SK-N-SH (cell line): ENCODE results near the gene TANC1. TPM values are rescaled to one million over a fixed set of nuclear protein-coding genes. Genes with fewer than 3 reads are reported as not detected.
A peak's percentile ranks its signal among the peaks of the same experiment; 100 is the strongest.

Source experiments
- CTCF ChIA-PET: fragments of 300-600, 350-600 bp; formaldehyde crosslinking; extraction: SDS; loops from one replicate; lab custom pipeline; 2021; lab: Yijun Ruan, JAX
- POLR2A ChIA-PET: fragments of 350-600 bp; sonication (Branson Sonifier 250); formaldehyde crosslinking; extraction: SDS; loops from one replicate; lab custom pipeline; 2020; ENCODE audit warnings: antibody characterized with exemption, inconsistent platforms; lab: Yijun Ruan, JAX
- DNase-seq: peaks from one replicate; pipeline ENCODE4 v3.0.0; 2012
- H2AFZ ChIP-seq: fragments of 200-600 bp; sonication (generic); 2 replicates; pipeline ENCODE4 v1.8.1; 2016; ENCODE audit warnings: antibody characterized with exemption, mild to moderate bottlenecking, low read depth
- H3F3A ChIP-seq: fragments of 200-600 bp; sonication (generic); replicated peaks from 2 replicates; pipeline ENCODE3; 2016; ENCODE audit warnings: antibody characterized with exemption, mild to moderate bottlenecking; ENCODE audit not compliant: insufficient read depth
- H3K27ac ChIP-seq, 2 experiments: fragments of 200-500 bp in 1 of 2; fragments of 200-600 bp in 1 of 2; sonication (Bioruptor generic) in 1 of 2; sonication (generic), shearing (Covaris generic) in 1 of 2; 2 replicates each; pipeline versions ENCODE4 v1.5.1 to v1.6.1; 2014 to 2016; ENCODE audit warnings: low read depth in 2 of 2, inconsistent platforms in 1 of 2, low read length in 1 of 2, mild to moderate bottlenecking in 1 of 2, mixed read lengths in 1 of 2
- H3K27me3 ChIP-seq: fragments of 200-600 bp; sonication (generic), shearing (Covaris generic); 2 replicates; pipeline ENCODE4 v1.6.1; 2016; ENCODE audit warnings: mixed run types; ENCODE audit not compliant: insufficient read depth
- H3K36me3 ChIP-seq, 2 experiments: fragments of 200-500 bp in 1 of 2; fragments of 200-600 bp in 1 of 2; sonication (Bioruptor generic) in 1 of 2; sonication (generic) in 1 of 2; replicated peaks in 1 of 2; 2 replicates each; pipeline versions ENCODE3 to v1.5.1; 2014 to 2016; ENCODE audit warnings: low read length in 1 of 2, mild to moderate bottlenecking in 1 of 2; ENCODE audit not compliant: insufficient read depth in 2 of 2, control insufficient read depth in 1 of 2
- H3K4me1 ChIP-seq, 2 experiments: fragments of 200-500 bp in 1 of 2; fragments of 200-600 bp in 1 of 2; sonication (Bioruptor generic) in 1 of 2; sonication (generic), shearing (Covaris generic) in 1 of 2; 2 replicates each; pipeline versions ENCODE4 v1.5.1 to v1.6.1; 2014 to 2016; ENCODE audit warnings: low read depth in 1 of 2, low read length in 1 of 2, mixed run types in 1 of 2; ENCODE audit not compliant: insufficient read depth in 2 of 2, control insufficient read depth in 1 of 2
- H3K4me2 ChIP-seq: fragments of 200-600 bp; sonication (generic), shearing (Covaris generic); 2 replicates; pipeline ENCODE4 v1.6.1; 2017; ENCODE audit warnings: mixed run types
- H3K4me3 ChIP-seq, 2 experiments: fragments of 200-500 bp in 1 of 2; fragments of 200-600 bp in 1 of 2; sonication (Bioruptor generic) in 1 of 2; sonication (generic), shearing (Covaris generic) in 1 of 2; 2 replicates each; pipeline versions ENCODE4 v1.5.1 to v1.8.1; 2014 to 2016; ENCODE audit warnings: low read depth in 2 of 2, inconsistent platforms in 1 of 2, low read length in 1 of 2, mild to moderate bottlenecking in 1 of 2, mixed read lengths in 1 of 2, moderate library complexity in 1 of 2
- H3K79me2 ChIP-seq: fragments of 200-600 bp; sonication (generic); 2 replicates; pipeline ENCODE4 v1.8.1; 2017; ENCODE audit warnings: mild to moderate bottlenecking; ENCODE audit not compliant: insufficient read depth
- H3K9ac ChIP-seq: fragments of 200-600 bp; sonication (generic); 2 replicates; pipeline ENCODE4 v1.6.1; 2017; ENCODE audit warnings: mixed run types
- H3K9me2 ChIP-seq: fragments of 200-600 bp; sonication (generic); 2 replicates; pipeline ENCODE4 v1.6.1; 2017; ENCODE audit warnings: mixed run types
- H3K9me3 ChIP-seq: fragments of 200-600 bp; sonication (generic); 2 replicates; pipeline ENCODE4 v1.6.1; 2017; ENCODE audit warnings: mixed run types, mild to moderate bottlenecking, moderate library complexity
- H4K20me1 ChIP-seq: fragments of 200-600 bp; sonication (generic); 2 replicates; pipeline ENCODE4 v1.6.1; 2017; ENCODE audit warnings: mild to moderate bottlenecking, mixed run types; ENCODE audit not compliant: insufficient read depth
- CTCF ChIP-seq: fragments of 200-600 bp; sonication (generic); IDR thresholded peaks from 2 replicates; pipeline ENCODE4 v1.6.1; 2017; ENCODE audit warnings: antibody characterized with exemption, mild to moderate bottlenecking, moderate library complexity
- FOSL2 ChIP-seq: IDR thresholded peaks from 2 replicates; pipeline ENCODE4 v1.4.0; 2012; ENCODE audit warnings: low read depth, mild to moderate bottlenecking, moderate library complexity, borderline replicate concordance
- FOXM1 ChIP-seq: IDR thresholded peaks from 2 replicates; pipeline ENCODE4 v1.4.0; 2012; ENCODE audit warnings: low read depth, mild to moderate bottlenecking
- IRF3 ChIP-seq: fragments of 150-350 bp; IDR thresholded peaks from 2 replicates; pipeline ENCODE4 v1.6.1; 2016; ENCODE audit warnings: mild to moderate bottlenecking, low read depth, low read length
- NFIC ChIP-seq: IDR thresholded peaks from 2 replicates; pipeline ENCODE4 v1.4.0; 2012; ENCODE audit warnings: borderline replicate concordance
- PBX3 ChIP-seq: IDR thresholded peaks from 2 replicates; pipeline ENCODE4; 2012
- POLR2AphosphoS5 ChIP-seq: IDR thresholded peaks from 2 replicates; pipeline ENCODE4 v1.6.1; 2012; ENCODE audit warnings: low read depth, low read length
- RAD21 ChIP-seq: IDR thresholded peaks from 2 replicates; pipeline ENCODE4 v1.6.1; 2012; ENCODE audit warnings: mild to moderate bottlenecking, low read length
- RCOR1 ChIP-seq: fragments of 150-350 bp; IDR thresholded peaks from 2 replicates; pipeline ENCODE4 v1.6.1; 2017; ENCODE audit warnings: antibody characterized with exemption, low read length
- REST ChIP-seq: IDR thresholded peaks from 2 replicates; pipeline ENCODE4 v1.6.1; 2012; ENCODE audit warnings: mild to moderate bottlenecking, low read depth, low read length, moderate library complexity
- RXRA ChIP-seq: IDR thresholded peaks from 2 replicates; pipeline ENCODE4 v1.4.0; 2012; ENCODE audit warnings: low read depth, mild to moderate bottlenecking, borderline replicate concordance
- SIN3A ChIP-seq: IDR thresholded peaks from 2 replicates; pipeline ENCODE4 v1.6.1; 2012; ENCODE audit warnings: low read depth, mild to moderate bottlenecking, low read length, moderate library complexity, borderline replicate concordance
- USF1 ChIP-seq: IDR thresholded peaks from 2 replicates; pipeline ENCODE4 v1.4.0; 2012; ENCODE audit warnings: low read depth, borderline replicate concordance
- USF2 ChIP-seq: fragments of 150-350 bp; IDR thresholded peaks from 2 replicates; pipeline ENCODE4 v1.6.1; 2017; ENCODE audit warnings: antibody characterized with exemption, low read length, low read depth, borderline replicate concordance
- ZBTB33 ChIP-seq: IDR thresholded peaks from 2 replicates; pipeline ENCODE4 v1.4.0; 2012; ENCODE audit warnings: low read depth, borderline replicate concordance
- WGBS: methylation state at CpG from one replicate; pipeline ENCODE4 v1.1.6; 2017; ENCODE audit warnings: low lambda C conversion rate; 5-methylcytosine and 5-hydroxymethylcytosine counted together
- polyA plus RNA-seq, 3 experiments: library from polyadenylated mRNA; depleted of rRNA; stranded (reverse); fragments of >200 nt; gene quantifications; 2 replicates each; pipeline ENCODE4 v1.2.3, GENCODE V29; 2012

The TANC1 gene
- polyA plus RNA-seq, 1 of the 3 experiments (the other 2 are of a cell fraction), result 19.2 TPM

GRCh38 chr2:159070235-159070634 lies 101.8 kb downstream of the TANC1 start:
- Histone ChIP-seq H3K9ac (no peak overlapping the region), H3K79me2 (peaks cover 54% of the 10 kb centered on the region), H3K27ac (peak overlapping the region in 1 of 2 experiments; percentile 86; a peak in 2 of 4 replicates), H4K20me1 (no peaks in the 10 kb centered on the region), H3K4me2 (no peak overlapping the region), H3K27me3 (no peaks in the 10 kb centered on the region), H3K9me2 (no peaks in the 10 kb centered on the region), H2AFZ (no peak overlapping the region), H3K4me1 (peaks cover 7 to 34% of the 10 kb centered on the region in 2 experiments; a peak in 3 of 4 replicates), H3K36me3 (peaks cover 9 to 16% of the 10 kb centered on the region in 2 experiments), H3F3A (peaks cover 17% of the 10 kb centered on the region), H3K9me3 (no peaks in the 10 kb centered on the region), H3K4me3 (no peak overlapping the region)
- ChIA-PET POLR2A (no interaction called here), CTCF (interaction anchor here (0.9 kb wide), 1 partner anchor 167 kb away, joined by 4 read pairs; no protein-coding TSS in a partner anchor)
- TF ChIP-seq RCOR1 (no peak), NFIC (no peak), SIN3A (no peak), PBX3 (no peak), RAD21 (no peak), ZBTB33 (no peak), CTCF (no peak), USF2 (no peak), IRF3 (no peak), RXRA (no peak), REST (no peak), POLR2AphosphoS5 (no peak), FOSL2 (no peak), USF1 (no peak), FOXM1 (no peak)
- no peak for DNase-seq
- 68% methylated on average over 2 of the region's 2 CpGs for WGBS
